GM19467 (cell line): ENCODE data around the gene DPP10.
"Not testable (repeated sequence)": the region's sequence is repeated elsewhere in the genome, so short reads cannot be mapped to it uniquely, and the experiment has no call there.

Source experiments
- ATAC-seq: cut with Tn5 transposase; IDR thresholded peaks from one replicate; pipeline ENCODE4 v1.9.1; 2021; ENCODE audit warnings: mild to moderate bottlenecking, moderate library complexity; ENCODE audit not compliant: unreplicated experiment

Gene DPP10

DNA sequence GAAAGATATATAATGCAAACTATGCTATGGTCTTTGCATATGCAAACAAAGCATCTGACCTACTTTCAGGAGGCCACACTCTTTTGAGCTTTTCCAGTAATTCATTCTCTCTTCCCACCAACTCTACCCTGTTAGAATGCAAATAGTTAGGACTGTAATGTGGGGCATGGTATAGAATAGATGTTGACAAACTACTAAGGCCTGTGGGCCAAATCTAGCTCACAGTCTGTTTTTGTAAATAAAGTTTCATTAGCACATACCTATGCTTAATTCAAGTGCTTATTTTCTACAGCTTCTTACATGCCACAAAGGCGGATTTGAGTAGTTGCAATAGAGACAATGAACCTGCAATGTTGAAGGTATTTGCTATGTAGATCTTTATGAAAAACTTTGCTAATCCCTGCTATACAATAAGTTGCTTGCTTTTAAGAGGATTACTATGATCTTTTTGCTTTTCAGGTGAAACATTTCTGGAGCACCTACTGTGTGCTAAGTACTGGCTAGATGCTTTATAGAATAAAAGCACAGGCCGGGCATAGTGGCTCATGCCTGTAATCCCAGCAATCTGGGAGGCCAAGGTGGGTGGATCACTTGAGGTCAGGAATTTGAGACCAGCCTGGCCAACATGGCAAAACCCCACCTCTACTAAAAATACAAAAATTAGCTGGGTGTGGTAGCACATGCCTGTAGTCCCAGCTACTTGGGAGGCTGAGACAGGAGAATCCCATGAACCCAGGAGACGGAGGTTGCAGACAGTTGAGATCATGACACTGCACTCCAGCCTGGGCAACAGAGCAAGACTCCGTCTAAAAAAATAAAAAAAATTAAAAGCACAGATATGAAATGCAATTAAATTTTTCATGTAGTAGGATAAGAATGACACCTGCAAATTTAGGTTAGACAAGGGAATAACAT lies 267.8 kb downstream of the DPP10 start:
- no peak for ATAC-seq

- no peak for ATAC-seq
Measured at GRCh38 chr2:114714313-114714712, 271.9 kb downstream of the DPP10 start.

DNA sequence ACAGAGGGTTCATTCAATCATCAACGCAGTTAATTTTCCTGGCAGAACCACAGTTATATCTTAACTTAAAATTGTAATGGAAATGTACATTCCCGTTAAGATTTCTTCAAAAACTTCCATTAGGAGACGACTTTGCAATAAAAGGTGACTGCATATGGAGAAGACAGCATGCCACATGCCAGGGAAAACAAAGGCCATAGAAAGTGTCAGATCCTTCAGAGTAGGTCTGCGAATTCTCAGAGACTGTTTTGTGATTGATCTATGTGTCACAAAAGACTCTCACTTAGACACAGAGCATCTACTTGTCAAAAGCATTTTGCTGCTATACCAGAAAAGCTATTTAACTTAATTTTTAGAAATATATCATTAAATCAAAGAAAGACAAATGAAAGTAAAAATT lies 274.6 kb downstream of the DPP10 start:
- ATAC-seq: no peak

DNA sequence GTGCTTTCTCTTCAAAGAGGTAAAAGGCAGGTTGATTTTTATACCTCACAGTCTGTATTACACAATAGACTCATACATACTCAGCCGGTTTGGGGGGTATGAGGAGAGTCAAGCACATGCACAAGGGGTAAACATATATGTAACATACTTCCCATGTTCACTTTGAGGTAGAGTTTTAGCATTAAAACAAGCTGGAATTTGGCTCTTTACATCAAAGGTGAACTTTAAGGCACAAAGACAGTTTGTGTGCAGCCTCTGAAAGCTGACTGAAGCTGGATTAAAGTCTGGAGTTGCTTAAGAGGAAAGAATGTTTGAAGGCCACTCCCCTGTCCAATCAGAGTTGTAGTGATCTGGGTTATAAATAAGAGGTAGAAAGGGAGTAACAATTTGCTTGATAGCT lies 282.0 kb downstream of the DPP10 start:
- ATAC-seq: no peak

GRCh38 chr2:114727012-114727411 lies 284.6 kb downstream of the DPP10 start:
- no peak for ATAC-seq

DNA sequence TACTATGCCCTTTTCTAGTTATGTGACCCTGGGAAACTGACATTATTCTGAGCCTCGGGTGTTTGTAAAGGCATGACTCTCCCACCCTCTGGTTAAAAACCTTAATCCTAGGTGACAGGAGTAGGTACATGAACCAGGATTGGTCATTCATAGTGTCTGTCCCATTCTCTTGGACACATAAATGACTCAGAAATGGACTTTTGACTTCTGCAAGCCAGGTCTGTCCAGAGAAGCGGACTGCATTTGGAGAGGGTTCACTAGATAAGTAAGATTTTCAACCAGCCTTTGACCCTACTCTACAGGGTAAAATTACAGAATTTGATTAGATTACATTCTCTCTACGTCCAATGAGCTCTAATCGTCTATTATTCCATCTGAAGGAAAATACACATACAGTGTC lies 285.9 kb downstream of the DPP10 start:
- no peak for ATAC-seq

- no peak for ATAC-seq
Measured at GRCh38 chr2:114729026-114729425, 286.6 kb downstream of the DPP10 start.

DNA sequence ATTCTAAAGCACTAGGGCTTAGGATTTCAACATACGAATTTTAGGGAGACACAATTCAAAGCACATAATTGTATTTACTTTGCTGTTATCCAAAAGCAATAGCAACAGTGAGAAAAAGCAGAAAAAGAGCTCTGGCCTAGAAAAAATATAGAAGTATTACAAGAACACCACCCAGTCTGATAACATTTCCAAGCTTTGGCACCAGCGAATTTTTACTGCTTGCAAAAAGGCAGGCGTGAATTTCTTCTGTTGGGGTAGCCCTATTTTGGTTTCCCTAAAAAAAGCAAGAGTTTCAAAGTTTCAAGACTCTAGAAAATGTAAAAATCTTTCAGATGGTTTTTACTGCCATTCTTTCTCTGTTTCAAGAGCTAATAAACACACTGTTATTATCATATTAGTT lies 292.7 kb downstream of the DPP10 start:
- no peak for ATAC-seq

GRCh38 chr2:114742245-114742644 lies 299.8 kb downstream of the DPP10 start:
- no peak for ATAC-seq

- no peak for ATAC-seq
Measured at GRCh38 chr2:114745700-114746099, 303.3 kb downstream of the DPP10 start.

DNA sequence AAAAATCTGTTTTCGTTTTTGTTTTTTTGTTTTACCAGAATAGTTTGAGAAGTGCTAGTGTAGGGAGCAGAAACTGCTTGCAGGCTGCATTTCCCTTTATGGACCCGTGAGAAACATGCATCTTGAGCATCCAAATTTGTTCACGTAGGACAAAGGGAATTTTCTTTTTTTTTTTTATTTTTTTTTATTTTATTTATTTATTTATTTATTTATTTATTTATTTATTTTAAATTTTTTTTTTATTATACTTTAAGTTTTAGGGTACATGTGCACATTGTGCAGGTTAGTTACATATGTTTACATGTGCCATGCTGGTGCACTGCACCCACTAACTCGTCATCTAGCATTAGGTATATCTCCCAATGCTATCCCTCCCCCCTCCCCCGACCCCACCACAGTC lies 305.7 kb downstream of the DPP10 start:
- not testable (repeated sequence) for ATAC-seq

DNA sequence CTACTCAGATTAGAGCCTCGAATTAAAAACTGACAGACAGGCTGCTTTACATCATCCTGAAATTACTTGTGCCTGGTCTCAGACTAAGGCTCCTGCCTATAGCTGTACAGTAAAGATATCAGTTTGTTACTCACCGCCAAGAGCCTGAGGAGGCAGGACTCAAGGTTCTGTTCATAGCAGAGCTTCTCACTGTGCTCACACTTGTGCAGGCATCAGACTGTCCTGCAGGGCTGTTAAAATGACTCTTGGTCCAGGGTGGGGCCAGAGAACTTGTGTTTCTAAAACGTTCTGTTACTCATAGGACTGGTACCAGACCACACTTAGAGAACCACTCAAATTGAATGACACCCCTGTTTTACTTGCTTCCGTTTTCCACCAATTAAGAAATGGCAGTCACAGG lies 310.0 kb downstream of the DPP10 start:
- no peak for ATAC-seq

- ATAC-seq: no peak
Measured at GRCh38 chr2:114753145-114753544, 310.7 kb downstream of the DPP10 start.

DNA sequence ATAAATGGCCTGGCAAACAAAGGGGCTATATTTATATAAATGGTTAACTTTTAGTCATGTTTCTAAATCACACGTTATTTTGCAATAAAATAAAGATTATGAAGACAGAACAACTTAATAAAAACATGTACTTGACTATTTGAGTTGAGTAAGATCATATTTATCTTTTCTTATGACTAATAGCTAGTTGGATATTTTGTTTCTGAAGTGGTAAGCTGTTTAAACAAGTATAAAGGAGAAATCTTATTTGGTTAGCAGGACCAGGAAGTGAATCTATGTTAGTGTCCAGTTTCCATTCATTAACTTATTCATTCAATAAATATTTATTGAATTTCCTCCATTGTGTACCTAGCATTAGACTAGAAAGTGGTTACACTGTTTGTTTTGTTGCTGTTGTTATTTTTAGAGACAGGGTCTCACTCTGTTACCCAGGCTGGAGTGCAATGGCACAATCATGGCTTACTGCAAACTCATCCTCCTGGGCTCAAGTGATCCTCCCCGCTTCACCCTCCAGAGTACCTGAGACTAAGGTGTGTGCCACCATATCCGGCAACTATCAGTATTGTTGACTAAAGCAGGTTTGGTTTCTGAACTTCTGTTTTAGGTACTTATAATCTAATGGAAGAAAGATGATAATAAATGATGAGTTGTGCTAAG lies 312.6 kb downstream of the DPP10 start:
- no peak for ATAC-seq

- ATAC-seq: no peak
Measured at GRCh38 chr2:114762376-114762775, 319.9 kb downstream of the DPP10 start.

GRCh38 chr2:114762986-114763385 lies 320.5 kb downstream of the DPP10 start:
- ATAC-seq: no peak

GRCh38 chr2:114769110-114769509 lies 326.7 kb downstream of the DPP10 start:
- ATAC-seq: no peak

DNA sequence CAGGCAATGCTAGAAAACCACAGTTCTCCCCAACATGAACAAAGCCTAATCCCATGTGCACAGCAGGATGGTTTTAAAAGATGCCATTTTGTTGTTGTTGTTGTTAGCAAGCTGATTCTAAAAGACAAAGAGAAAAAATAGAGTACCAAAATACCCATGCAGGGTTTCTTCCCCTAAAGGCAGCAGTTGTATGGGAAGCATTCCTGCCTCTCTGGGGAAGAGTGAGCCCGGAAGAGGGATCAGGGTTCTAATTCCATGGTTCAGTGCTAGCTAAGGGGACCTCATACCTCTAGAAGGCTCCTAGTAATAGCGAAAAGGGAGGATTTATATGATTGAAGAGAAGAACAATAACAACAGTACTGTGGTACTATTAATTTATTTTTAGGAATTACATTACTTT lies 327.6 kb downstream of the DPP10 start:
- ATAC-seq: no peak

DNA sequence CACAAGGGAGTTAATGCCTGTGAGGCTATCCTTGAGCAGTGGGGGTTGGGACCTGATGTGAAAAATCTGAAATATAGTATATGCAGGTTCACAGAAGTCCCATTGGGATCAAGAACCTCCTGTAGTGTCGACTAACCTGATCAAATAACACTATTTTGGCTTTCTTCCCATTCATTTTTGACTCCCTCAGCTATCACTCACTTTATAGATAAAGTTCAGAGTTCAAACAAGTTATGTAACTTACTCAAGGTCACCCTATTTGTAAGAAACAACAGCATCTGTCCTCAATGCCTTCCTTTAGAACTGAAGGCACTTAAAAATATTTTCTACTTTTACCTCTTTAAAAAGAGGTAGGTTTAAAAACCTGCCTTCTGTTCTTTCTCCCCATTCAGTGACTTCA lies 341.6 kb downstream of the DPP10 start:
- no peak for ATAC-seq

DNA sequence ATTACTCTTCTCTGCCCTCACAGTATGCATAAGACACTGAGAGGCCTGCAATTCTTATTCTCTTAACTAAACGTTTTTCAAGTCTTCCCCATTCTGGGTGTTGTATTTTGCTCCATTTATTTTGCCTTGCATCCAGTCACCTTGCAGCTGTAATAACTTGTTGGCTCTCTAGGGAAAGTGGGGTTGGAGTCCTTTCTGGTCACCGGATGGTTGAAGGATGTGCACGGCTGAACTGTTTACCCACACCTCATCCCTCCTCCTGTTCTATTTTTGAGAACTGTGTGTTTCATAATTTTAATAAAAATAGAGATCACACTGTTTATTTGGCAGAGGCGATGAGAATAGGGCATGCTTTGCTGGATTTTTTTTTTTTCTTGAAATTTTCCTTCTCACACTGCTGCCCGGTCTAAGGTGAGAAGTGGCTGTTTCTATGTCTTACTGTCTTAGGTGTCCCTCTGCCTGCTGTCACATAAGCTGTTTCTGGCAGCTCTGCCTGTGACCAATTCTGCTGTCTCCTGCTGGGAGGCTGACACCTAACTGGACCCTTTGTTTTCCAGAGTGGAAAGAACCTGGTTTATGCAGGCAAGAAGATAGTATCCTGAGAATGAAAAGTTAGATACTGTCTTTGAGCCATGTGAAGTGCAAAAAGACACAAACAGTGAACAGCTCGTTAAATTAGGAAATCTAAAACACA lies 342.6 kb downstream of the DPP10 start:
- ATAC-seq: no peak

- ATAC-seq: no peak
Measured at GRCh38 chr2:114786901-114787300, 344.5 kb downstream of the DPP10 start.

- ATAC-seq: no peak
Measured at GRCh38 chr2:114787486-114787885, 345.0 kb downstream of the DPP10 start.
